GM18858 (cell line): ENCODE results near the gene EED.

Experiments
- ATAC-seq: cut with Tn5 transposase; IDR thresholded peaks from one replicate; pipeline ENCODE4 v1.9.1; 2021; ENCODE audit not compliant: unreplicated experiment

The EED gene

GRCh38 chr11:86244522-86245368, at the start of gene EED:
Gene EED (plus strand): TSS chr11:86244753. CDS start chr11:86245230, 477 bp downstream.
- ATAC-seq: peak; percentile 43

GRCh38 chr11:86194998-86195397, 49.6 kb upstream of the EED start:
- ATAC-seq: no peak

GRCh38 chr11:86196085-86196696, 48.4 kb upstream of the EED start:
- no peak for ATAC-seq

DNA sequence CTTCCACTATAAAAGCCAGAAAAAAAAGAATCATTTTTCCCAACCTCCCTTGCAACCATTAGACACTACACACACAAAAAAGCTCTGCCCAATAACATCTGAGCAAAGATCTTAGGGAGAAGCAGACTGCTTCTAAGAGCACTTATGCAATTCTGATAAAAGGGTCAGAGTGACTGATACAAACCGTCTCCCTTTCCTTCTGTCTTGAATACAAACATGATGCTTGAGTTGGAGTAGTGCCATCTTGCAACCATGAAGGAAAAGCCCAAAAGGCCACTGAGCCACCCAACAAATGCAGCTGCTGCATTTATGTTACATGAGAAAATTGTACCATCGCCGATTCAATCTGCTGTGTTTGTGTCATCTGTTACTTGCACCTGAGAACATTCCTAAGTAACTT, 47.6 kb upstream of the EED start:
- ATAC-seq: no peak

GRCh38 chr11:86197448-86197847, 47.1 kb upstream of the EED start:
- ATAC-seq: no peak

DNA sequence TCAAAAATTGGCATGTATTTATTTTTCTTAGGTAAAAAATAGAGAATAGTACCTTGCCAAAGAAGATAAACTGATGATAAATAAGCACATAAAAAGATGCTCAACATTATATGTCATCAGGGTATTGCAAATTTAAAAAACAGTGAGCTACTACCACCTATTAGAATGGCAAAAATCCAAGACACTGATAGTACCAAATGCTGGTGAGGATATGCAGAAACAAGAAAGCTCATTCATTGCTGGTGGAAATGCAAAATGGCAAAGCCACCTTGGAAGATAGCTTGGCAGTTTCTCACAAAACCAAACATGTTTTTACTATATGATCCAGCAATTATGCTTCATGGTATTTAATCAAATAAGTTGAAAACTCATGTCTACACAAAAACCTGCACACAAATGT, 46.4 kb upstream of the EED start:
- ATAC-seq: no peak

DNA sequence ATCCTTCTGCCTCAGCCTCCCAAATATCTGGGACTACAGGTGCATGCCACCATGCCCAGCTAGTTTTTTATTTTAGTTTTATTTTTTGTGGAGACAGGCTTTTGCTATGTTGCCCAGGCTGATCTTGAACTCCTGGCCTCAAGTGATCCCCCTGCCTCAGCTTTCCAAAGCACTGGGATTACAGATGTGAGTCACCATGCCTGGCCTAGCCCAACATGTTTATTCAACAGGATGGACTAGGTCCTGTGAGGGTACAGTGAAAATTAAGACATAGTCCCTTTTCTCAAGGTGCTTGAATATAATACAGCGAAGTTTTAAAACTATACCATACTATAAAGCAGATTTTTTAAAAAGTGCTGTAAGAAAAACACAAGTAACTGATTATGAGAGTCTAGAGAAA, 45.2 kb upstream of the EED start:
- no peak for ATAC-seq

GRCh38 chr11:86201371-86201884, 43.1 kb upstream of the EED start:
- ATAC-seq: no peak

DNA sequence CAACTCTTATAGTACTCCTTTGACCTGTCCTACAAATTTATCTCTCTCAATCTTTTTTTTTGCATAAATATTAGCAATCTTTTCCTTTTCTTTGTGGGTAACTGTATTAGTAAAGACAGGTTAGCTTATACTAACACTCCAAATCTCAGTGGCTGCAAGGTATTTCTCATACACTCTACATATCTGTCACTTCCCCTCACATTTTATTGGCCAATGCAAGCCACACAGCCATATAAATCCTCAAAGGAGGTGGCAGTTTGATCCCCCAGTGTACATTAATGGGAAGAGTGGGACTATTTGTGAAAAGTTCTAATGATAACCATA, 42.6 kb upstream of the EED start:
- ATAC-seq: no peak

- no peak for ATAC-seq
These were observed 40.2 kb upstream of the EED start for GRCh38 chr11:86204356-86204755.

GRCh38 chr11:86205421-86206336, 38.9 kb upstream of the EED start:
- no peak for ATAC-seq

DNA sequence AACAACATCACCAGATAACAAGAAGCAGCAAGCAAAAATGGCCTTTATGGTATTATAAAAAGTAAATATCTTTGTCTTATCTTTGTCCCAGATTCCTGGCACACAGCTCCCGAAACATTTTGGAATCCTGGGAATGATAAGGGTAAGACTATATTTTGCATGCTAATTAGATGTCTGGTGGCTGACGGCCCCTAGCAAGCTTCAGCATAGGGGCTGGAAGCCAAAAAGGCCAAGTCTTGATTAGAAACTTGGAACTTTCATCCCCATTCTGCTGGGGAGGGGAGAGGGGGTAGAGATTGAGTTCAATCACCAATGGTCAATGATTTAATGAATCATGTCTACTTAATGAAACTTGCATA, 38.2 kb upstream of the EED start:
- ATAC-seq: no peak

- ATAC-seq: no peak
These were observed 37.1 kb upstream of the EED start for GRCh38 chr11:86207413-86207812.

DNA sequence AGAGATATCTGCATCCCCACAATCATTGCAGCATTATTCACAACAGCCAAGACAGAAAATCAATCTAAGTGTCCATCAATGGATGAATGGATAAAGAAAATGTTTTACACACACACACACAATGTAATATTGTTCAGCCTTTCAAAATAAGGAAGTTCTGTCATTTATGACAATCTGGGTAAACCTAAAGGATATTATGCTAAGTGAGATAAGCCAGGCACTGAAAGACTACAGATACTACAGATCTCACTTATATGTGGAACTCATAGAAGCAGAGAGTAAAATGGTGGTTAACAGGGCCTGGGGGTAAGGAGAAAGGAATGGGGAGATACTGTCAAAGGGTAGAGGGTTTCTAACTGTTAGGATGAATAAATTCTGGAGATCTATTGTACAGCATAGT, 36.0 kb upstream of the EED start:
- ATAC-seq: no peak

- ATAC-seq: no peak
These were observed 34.5 kb upstream of the EED start for GRCh38 chr11:86209806-86210657.

DNA sequence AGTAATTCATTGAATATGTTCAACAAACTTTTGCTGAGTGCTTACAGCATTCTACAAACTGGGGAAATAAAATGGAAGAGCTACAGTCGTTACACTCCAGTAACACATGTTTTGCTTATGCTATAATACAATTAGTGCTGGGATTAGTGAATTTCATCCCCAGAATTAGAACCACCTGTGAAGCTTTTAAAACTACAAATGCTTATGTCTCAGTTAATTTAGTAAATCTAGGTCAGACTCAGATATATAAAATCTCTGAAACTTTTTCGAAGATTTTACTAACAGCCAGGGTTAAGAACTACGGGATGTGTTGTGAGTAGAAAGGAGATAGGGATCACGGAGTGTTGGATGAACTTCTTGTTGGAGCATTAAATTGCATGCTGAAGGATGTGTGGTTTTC, 33.7 kb upstream of the EED start:
- ATAC-seq: no peak

GRCh38 chr11:86211619-86212018, 32.9 kb upstream of the EED start:
- peak; percentile 64 for ATAC-seq

GRCh38 chr11:86212019-86212611, 32.4 kb upstream of the EED start:
- ATAC-seq: no peak

DNA sequence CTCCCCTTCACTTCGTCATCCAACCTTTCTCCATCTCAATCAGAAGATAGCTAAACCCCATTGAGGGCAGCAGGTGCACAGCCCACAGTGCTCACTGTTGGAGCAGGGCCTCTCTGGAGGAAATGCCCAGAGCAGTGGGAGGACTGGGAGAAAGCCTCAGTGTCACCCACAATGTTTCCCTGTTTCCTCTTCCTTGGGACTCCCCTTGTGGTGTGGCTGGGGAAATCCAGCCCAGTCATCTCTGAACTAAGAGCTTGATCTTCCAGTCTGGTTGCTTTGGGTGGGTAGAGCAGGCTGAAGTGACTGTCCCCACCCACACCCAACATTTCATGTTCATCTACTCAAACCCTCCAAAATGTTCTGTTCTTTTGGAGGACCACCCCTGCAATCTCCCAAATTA, 29.8 kb upstream of the EED start:
- ATAC-seq: peak; percentile 33
